ENCODE data around the gene ZNF683.
"Not testable (repeated sequence)": the region's sequence is repeated elsewhere in the genome, so short reads cannot be mapped to it uniquely, and the experiment has no call there.

ZNF683 gene

GRCh38 chr1:26384076-26384475 is 11.5 kb upstream of the ZNF683 start:
- FAIRE-seq, result no peak

- FAIRE-seq, result no peak
These were observed 6.3 kb upstream of the ZNF683 start for GRCh38 chr1:26378879-26379251.

- FAIRE-seq, result no peak
These were observed 5.7 kb upstream of the ZNF683 start for GRCh38 chr1:26378088-26378878.

GRCh38 chr1:26376050-26376449 is 3.5 kb upstream of the ZNF683 start:
- FAIRE-seq, result no peak

GRCh38 chr1:26375081-26375480 is 2.5 kb upstream of the ZNF683 start:
- no peak for FAIRE-seq

- FAIRE-seq, result not testable (repeated sequence)
These were observed 1.8 kb upstream of the ZNF683 start for GRCh38 chr1:26374361-26374760.

- no peak for FAIRE-seq
These were observed 1.2 kb upstream of the ZNF683 start for GRCh38 chr1:26373789-26374188.

GRCh38 chr1:26373281-26373680 is 731 bp upstream of the ZNF683 start:
- no peak for FAIRE-seq

- no peak for FAIRE-seq
These were observed 511 bp downstream of the ZNF683 start for GRCh38 chr1:26372039-26372438.

GRCh38 chr1:26370591-26371382 is 1.8 kb downstream of the ZNF683 start:
- no peak for FAIRE-seq

- no peak for FAIRE-seq
These were observed 4.1 kb downstream of the ZNF683 start for GRCh38 chr1:26368486-26368885.

- FAIRE-seq, result no peak
These were observed 4.5 kb downstream of the ZNF683 start for GRCh38 chr1:26368006-26368405.

- no peak for FAIRE-seq
These were observed 5.1 kb downstream of the ZNF683 start for GRCh38 chr1:26367441-26367840.

GRCh38 chr1:26364956-26365355 is 7.6 kb downstream of the ZNF683 start:
- no peak for FAIRE-seq

- no peak for FAIRE-seq
These were observed 8.8 kb downstream of the ZNF683 start for GRCh38 chr1:26363549-26364448.

GRCh38 chr1:26362331-26362730 is 10.2 kb downstream of the ZNF683 start:
- FAIRE-seq, result no peak

GRCh38 chr1:26361605-26362122 is 10.9 kb downstream of the ZNF683 start:
- FAIRE-seq, result no peak

GRCh38 chr1:26360807-26361604 is 11.5 kb downstream of the ZNF683 start:
- FAIRE-seq, result no peak

- no peak for FAIRE-seq
These were observed 12.4 kb downstream of the ZNF683 start for GRCh38 chr1:26359981-26360806.

- FAIRE-seq, result no peak
These were observed 13.9 kb downstream of the ZNF683 start for GRCh38 chr1:26358411-26359384.

Data from endometrium (tissue), 2 donors.